Osteocyte (in vitro differentiated cells): ENCODE results near the gene ARHGAP31. TPM values are rescaled to one million over a fixed set of nuclear protein-coding genes. Genes with fewer than 3 reads are reported as not detected.

Experiments used
- DNase-seq: peaks from one replicate; pipeline ENCODE4 v3.0.0; 2021; ENCODE audit warnings: mixed read lengths; ENCODE audit not compliant: unreplicated experiment; ENCODE audit errors: extremely low spot score
- H3K27ac Mint-ChIP-seq: one replicate; pipeline ENCODE4 v1.8.0; 2021; ENCODE audit warnings: mild to moderate bottlenecking, mixed read lengths; ENCODE audit not compliant: unreplicated experiment
- H3K27me3 Mint-ChIP-seq: one replicate; pipeline ENCODE4 v1.8.0; 2021; ENCODE audit warnings: mixed read lengths; ENCODE audit not compliant: unreplicated experiment
- H3K36me3 Mint-ChIP-seq: one replicate; pipeline ENCODE4 v1.8.0; 2021; ENCODE audit warnings: mixed read lengths; ENCODE audit not compliant: unreplicated experiment
- H3K4me1 Mint-ChIP-seq: one replicate; pipeline ENCODE4 v1.8.0; 2021; ENCODE audit warnings: mixed read lengths; ENCODE audit not compliant: unreplicated experiment
- H3K4me3 Mint-ChIP-seq: one replicate; pipeline ENCODE4 v1.8.0; 2021; ENCODE audit warnings: mild to moderate bottlenecking, moderate library complexity, mixed read lengths; ENCODE audit not compliant: unreplicated experiment
- H3K9me3 Mint-ChIP-seq: one replicate; pipeline ENCODE4 v1.8.0; 2021; ENCODE audit warnings: mixed read lengths; ENCODE audit not compliant: unreplicated experiment
- total RNA-seq: library from RNA; stranded (reverse); gene quantifications from 2 replicates; pipeline ENCODE4 v1.2.1, GENCODE V29; 2021
- TF ChIP-seq, protein P1 (sequence below): fragments of 200-600 bp; sonication (generic); IDR thresholded peaks from 2 replicates; pipeline ENCODE4 v1.5.0; 2021; ENCODE audit warnings: antibody characterized with exemption, mild to moderate bottlenecking, moderate library complexity

The ARHGAP31 gene
- total RNA-seq, 1 donor from 2014 or later, result 49.7 TPM

DNA sequence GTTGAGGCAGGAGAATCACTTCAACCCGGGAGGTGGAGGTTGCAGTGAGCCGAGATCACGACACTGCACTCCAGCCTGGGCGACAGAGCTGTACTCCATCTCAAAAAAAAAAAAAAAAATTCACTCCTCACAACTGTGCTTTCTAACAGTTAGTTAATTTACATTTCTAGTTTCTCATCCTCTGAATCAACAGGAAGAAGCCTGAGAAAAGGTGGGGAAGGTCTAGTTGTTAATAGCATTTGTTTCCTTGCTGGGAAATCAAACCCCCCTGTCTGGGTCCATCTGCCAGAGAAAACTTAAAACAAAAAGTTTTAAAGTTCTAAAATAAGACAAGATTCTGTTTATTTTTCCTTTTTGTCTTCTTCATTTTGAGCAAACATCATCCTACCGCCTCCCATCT lies 106.9 kb downstream of the ARHGAP31 start:
- DNase-seq, result no peak
- Mint-ChIP-seq H3K4me3 (no peak overlapping the region), H3K9me3 (no peaks in the 10 kb centered on the region), H3K27me3 (no peaks in the 10 kb centered on the region), H3K36me3 (peaks cover 57% of the 10 kb centered on the region), H3K4me1 (peaks cover 5% of the 10 kb centered on the region), H3K27ac (no peak overlapping the region)
- TF ChIP-seq, protein P1, sequence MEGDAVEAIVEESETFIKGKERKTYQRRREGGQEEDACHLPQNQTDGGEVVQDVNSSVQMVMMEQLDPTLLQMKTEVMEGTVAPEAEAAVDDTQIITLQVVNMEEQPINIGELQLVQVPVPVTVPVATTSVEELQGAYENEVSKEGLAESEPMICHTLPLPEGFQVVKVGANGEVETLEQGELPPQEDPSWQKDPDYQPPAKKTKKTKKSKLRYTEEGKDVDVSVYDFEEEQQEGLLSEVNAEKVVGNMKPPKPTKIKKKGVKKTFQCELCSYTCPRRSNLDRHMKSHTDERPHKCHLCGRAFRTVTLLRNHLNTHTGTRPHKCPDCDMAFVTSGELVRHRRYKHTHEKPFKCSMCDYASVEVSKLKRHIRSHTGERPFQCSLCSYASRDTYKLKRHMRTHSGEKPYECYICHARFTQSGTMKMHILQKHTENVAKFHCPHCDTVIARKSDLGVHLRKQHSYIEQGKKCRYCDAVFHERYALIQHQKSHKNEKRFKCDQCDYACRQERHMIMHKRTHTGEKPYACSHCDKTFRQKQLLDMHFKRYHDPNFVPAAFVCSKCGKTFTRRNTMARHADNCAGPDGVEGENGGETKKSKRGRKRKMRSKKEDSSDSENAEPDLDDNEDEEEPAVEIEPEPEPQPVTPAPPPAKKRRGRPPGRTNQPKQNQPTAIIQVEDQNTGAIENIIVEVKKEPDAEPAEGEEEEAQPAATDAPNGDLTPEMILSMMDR, result no peak

DNA sequence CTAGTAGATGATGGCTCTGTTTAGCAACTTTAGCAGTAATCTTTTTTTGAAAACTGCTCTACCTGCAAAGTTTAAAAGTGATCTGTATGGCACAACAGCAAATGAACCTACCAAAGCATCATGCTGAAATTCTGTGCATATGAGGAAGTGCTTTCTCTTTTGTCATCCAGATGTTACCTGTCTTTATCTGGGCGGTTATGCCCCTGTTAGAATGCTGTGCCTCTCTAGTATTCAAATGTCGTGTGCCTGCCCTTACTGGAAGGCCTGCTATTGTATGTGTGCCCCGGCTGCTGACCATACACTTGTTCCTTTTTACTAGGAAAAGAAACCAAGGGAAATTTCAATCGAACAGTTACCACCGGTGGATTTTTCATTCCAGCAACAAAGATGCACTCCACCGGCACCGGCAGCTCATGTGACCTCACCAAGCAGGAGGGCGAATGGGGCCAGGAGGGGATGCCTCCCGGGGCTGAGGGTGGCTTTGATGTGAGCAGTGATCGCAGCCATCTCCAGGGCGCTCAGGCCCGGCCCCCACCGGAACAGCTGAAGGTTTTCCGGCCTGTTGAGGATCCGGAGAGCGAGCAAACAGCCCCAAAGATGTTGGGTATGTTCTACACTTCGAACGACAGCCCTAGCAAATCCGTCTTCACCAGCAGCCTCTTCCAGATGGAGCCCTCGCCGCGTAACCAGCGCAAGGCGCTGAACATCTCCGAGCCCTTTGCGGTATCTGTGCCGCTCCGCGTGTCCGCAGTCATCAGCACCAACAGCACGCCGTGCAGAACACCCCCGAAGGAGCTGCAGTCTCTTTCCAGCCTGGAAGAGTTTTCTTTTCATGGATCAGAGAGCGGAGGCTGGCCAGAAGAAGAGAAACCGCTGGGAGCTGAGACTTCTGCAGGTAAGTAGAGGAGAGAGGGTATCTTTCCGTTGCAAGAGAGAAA lies 107.6 kb downstream of the ARHGAP31 start:
- Mint-ChIP-seq H3K27me3 (no peaks in the 10 kb centered on the region), H3K27ac (no peak overlapping the region), H3K36me3 (peaks cover 50% of the 10 kb centered on the region), H3K4me1 (peaks cover 5% of the 10 kb centered on the region), H3K9me3 (no peaks in the 10 kb centered on the region), H3K4me3 (no peak overlapping the region)
- TF ChIP-seq, protein P1, result no peak
- no peak for DNase-seq

DNA sequence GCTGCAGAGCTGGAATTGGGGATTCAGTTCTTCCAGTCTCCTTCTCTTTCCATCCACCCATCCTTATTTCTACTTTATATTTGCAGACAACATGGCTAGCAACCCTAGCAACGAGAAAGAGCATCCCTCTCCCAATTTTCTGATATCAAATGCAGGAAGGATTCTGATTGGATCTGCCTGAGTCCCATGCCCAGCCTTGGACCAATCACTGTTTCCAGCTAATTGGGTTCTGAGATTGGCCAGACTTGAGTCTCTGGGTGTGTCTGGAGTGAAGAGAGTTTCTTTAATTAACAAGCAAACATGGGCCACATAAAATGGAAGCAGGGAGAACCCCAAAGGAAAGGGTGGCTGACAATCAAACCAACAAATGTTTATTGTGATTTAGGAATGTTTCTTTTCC lies 108.6 kb downstream of the ARHGAP31 start:
- TF ChIP-seq, protein P1, result no peak
- peaks cover 50% of the 10 kb centered on the region for H3K36me3 Mint-ChIP-seq
- H3K4me3 Mint-ChIP-seq, result no peak overlapping the region
- peak overlapping the region; percentile 54 for H3K27ac Mint-ChIP-seq
- peaks cover 5% of the 10 kb centered on the region for H3K4me1 Mint-ChIP-seq
- H3K27me3 Mint-ChIP-seq, result no peaks in the 10 kb centered on the region
- DNase-seq, result no peak
- no peaks in the 10 kb centered on the region for H3K9me3 Mint-ChIP-seq

DNA sequence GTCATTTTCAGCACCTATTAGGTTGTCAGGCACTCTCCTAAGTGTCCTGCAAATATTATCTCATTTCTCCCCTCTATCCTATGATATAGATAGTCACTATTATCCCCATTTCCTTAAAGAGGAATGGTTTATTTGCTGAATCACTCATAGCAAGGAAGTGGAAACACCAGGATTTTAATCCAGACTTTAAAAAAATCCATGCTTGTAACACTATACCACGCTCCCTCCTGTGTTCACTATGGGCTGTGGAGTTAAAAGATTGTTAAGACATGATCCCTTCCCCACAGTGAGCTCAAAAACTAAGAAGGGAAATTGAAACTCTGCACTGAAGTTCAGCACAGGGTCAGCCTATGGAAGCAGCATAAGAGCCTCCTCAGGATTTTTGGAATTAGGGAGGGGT lies 109.0 kb downstream of the ARHGAP31 start:
- Mint-ChIP-seq H3K27ac (peak overlapping the region; percentile 54), H3K27me3 (no peaks in the 10 kb centered on the region), H3K9me3 (no peaks in the 10 kb centered on the region), H3K36me3 (peaks cover 50% of the 10 kb centered on the region), H3K4me1 (peaks cover 5% of the 10 kb centered on the region), H3K4me3 (no peak overlapping the region)
- DNase-seq, result no peak
- TF ChIP-seq, protein P1, result no peak

DNA sequence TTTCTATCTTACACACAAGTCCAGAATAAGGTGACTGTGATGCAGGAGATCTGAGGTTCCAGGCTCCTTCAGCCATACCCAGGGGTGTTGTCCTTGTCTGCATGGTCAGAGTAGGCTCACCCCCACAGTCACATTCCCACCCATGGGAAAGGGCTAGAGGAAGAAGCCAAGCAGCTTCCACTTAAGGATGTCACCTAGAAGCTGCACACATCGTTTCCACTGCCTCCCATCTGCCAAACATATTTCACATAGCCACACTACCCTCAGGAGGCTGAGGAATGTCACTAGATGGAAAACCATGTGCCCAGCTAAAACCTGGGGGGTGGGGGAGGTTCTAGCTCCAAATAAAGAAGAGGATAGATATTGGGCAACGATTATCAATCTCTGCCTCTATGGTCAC lies 111.1 kb downstream of the ARHGAP31 start:
- no peak for DNase-seq
- Mint-ChIP-seq H3K36me3 (peaks cover 57% of the 10 kb centered on the region), H3K27me3 (no peaks in the 10 kb centered on the region), H3K9me3 (no peaks in the 10 kb centered on the region), H3K27ac (no peak overlapping the region), H3K4me3 (no peak overlapping the region), H3K4me1 (peaks cover 5% of the 10 kb centered on the region)
- TF ChIP-seq, protein P1, result no peak
